Activated CD8-positive, alpha-beta memory T cell treated with anti-CD3 and anti-CD28 coated beads, Interleukin-2, amount 50 U/mL, for 48 hours (primary cell): ENCODE results near the gene GPR31.
"Not testable (repeated sequence)": the region's sequence is repeated elsewhere in the genome, so short reads cannot be mapped to it uniquely, and the experiment has no call there.

Experiments used
- DNase-seq: peaks from one replicate; pipeline ENCODE4 v3.0.0-alpha.2; 2020

The GPR31 gene

DNA sequence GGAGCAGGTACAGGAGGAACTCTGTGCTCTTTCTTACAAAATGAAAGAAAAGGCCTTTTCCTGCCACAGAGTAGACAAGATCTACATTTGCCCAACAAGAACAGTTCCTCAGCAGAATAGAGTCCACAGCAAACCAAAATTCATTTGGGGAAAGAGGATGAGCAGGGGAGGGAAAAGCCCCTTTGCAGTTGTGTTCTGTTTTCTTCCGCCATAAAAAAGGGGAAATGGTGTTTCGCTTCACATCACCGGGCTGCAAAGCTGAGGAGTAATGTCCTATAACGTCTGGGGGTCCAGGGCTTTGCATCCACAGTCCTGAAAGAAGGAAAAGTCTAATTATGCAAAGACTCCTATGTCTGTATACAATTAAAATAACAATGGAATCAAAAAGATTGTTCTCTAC lies at the start of gene GPR31:
Gene GPR31 (minus strand): TSS at position 118 of the 400 bp plus-strand sequence. CDS start 149 bp downstream, outside the sequence.
- no peak for DNase-seq

- DNase-seq: no peak
These were observed 49.7 kb upstream of the GPR31 start for GRCh38 chr6:167207527-167207926.

GRCh38 chr6:167205316-167205715 lies 47.5 kb upstream of the GPR31 start:
- not testable (repeated sequence) for DNase-seq

DNA sequence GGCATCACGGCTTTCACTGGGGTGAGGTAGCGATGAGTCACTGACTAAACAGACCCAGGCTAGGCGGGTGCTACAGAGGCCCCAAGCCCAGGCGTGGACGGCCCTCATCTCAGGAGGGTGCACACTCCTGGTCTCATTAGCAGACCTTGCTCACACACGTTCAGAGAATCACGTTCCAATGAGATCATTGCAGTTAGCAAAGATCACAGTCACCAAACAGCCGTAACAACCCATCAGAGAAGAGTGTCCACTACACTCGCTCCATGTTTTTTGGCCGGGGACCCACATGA lies 46.2 kb upstream of the GPR31 start:
- DNase-seq: not testable (repeated sequence)

DNA sequence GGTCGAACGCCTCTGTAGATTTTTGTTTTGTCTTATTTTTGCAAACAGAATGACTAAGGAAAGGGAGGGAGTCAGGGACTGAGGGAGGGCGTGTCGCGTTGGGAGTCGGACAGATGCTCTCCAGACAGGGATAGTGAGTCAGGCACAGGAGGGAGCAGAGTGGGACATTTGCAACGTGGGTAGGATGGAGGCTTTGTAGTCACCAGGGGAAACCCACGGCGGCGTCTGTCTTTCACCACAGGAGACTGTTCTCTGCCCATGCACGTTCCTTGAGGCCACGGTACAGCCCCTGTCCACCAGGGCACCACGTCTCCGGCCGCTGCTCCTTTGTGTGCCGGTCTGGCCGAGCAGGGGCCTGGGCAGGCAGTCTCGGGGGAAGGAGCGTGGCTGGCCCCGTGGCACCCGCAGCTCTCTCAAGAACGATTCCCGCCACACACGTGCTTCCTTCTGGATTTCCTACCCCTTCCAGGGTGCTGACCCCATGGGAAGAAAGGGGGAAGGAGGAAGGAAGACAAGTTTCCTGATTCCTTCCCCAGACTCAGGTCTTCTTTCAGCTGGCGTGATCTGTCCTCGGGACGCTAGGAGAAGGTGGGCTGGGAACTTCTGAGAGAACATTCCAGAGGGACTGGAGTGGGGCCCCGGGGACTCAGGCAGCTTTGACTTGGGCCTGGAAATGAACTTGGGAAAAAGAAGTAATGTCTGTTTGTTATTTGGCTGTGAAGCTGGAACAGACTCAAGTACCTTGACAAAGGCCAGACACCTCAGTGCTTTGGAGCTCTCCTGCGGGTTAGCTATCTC lies 45.7 kb upstream of the GPR31 start:
- DNase-seq: not testable (repeated sequence)

DNA sequence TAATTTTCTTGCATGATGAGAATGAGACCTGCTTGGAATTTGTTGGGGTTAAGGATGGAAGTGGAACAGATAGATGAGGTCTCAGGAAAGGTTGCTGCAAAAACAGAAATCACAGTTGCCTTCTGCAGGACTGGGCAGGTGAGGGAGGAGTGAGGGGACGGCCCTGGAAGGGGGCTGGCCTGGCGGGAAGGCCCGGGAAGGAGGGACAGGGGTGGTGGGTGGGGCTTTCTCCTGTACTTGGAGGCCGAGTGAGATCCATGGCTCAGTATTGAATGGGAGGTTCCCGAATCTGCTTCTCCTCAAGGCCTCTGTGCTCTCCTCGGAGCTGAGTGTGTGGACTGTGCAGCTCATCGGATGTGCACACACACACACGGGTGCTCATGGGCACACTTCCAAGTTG lies 44.8 kb upstream of the GPR31 start:
- DNase-seq: not testable (repeated sequence)

DNA sequence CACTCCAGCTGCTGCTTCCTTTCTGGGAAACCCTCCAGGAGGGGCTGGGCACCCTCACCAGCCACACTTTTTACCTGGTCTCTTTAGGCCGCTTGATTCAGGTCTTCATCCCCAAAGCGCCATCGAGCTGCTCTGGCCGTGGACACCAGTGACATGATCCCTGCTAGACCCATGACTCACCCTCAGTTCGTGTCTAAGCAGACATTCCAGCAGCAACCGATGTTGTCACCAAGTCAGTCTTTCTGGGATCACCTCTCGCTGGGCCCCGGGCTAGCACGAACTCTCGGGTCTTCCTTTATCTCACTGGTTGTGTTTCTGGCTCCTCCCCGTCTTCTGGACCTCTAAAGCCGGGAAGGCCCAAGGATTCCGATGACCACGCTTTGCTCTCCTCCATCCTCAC lies 43.0 kb upstream of the GPR31 start:
- DNase-seq: no peak

DNA sequence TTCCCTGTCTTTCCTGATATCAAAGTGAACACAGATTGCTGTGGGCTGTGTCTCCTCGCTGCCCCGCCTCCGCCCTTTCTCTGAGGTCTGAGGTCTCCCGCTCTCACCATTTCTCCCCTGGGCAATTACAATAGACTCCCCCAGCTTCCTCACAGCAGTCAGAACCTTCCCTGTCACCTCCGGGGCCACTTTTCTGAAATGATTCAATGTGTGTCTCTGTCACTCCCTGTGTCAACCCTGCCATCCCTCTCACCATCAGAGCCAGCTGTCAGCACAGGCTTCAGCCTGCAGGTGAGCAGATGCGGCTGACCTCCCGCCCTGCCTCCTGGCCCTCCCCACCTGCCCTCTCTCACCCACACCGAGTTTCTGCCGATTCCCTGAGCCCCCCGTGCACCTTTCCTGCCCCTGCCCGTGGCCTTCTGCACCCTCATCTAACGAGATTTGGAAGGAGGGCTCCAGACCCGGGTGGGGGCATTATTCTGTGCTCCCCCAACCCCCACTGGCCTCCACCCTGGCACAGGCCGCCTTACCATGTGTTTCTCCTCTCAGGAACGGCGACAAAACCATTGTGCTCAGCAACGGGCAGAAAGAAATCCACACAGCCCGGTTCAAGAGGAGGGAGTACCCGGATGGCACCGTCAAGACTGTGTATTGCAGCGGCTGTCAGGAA lies 38.3 kb upstream of the GPR31 start:
- not testable (repeated sequence) for DNase-seq

GRCh38 chr6:167193515-167194125 lies 35.8 kb upstream of the GPR31 start:
- not testable (repeated sequence) for DNase-seq

DNA sequence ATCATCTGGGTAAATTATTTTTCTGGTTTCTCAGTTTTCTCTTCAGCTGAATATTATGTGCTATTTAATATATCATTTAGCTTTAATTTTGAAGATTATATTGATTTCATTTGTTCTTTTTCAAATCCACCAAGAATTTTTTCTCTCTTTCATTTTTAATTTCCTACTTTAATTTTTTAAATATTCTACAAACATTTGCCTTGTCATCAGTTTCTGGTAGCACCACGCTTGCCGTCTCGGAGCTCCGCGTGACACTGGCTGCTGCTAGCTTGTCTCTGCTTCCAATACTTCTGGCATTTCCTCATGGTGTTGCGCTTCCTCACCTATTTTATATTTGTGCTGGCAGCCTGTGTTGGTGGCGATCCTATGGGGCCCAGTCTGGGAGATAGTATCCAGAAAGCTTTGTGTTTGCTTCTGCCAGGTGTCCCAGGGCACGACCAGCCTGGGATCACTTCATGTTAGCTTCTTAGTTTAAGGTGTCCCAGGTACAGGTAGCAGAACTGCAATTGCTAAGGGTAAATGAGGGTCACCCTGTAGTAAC lies 33.3 kb upstream of the GPR31 start:
- DNase-seq: not testable (repeated sequence)

DNA sequence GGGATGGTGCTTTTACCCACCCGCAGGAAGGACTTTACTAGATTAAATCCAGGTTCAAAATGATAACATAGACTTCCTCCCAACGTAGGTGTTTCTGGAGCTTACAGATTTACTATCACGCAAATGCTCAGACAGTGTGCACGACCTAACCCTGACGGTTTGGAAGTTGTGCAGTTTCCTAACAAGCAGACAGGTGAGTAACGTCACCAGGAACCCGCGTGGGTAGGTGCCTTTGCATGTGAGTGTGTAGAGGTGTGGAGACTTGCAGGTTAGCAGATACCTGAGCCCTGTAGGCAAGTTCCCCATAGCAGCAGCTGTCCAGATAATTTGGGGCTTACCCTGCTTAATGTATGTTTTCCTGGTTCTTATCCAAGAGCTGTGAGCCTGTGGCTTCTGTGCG lies 29.5 kb upstream of the GPR31 start:
- not testable (repeated sequence) for DNase-seq

DNA sequence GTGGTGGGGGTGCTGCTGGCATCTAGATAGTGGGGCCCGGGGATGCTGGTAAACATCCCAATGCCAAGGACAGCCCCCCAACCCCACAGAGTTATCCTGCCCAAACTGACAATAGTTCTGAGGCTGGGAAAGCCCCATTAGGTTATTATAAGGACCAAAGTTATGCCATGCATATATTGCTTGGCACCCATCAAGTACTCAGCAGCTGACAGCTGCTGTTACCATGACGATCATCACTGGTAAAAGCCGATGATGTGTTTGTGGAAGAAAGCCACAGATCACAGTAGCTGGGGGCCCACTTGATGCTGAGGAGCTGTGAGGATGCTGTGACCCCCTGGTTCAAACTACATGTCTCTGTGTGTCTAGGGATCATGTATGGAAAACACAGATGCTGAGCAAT lies 27.3 kb upstream of the GPR31 start:
- not testable (repeated sequence) for DNase-seq

- DNase-seq: not testable (repeated sequence)
These were observed 25.1 kb upstream of the GPR31 start for GRCh38 chr6:167182913-167183314.

- not testable (repeated sequence) for DNase-seq
These were observed 23.6 kb upstream of the GPR31 start for GRCh38 chr6:167181351-167181750.

- not testable (repeated sequence) for DNase-seq
These were observed 22.3 kb upstream of the GPR31 start for GRCh38 chr6:167180086-167180485.

DNA sequence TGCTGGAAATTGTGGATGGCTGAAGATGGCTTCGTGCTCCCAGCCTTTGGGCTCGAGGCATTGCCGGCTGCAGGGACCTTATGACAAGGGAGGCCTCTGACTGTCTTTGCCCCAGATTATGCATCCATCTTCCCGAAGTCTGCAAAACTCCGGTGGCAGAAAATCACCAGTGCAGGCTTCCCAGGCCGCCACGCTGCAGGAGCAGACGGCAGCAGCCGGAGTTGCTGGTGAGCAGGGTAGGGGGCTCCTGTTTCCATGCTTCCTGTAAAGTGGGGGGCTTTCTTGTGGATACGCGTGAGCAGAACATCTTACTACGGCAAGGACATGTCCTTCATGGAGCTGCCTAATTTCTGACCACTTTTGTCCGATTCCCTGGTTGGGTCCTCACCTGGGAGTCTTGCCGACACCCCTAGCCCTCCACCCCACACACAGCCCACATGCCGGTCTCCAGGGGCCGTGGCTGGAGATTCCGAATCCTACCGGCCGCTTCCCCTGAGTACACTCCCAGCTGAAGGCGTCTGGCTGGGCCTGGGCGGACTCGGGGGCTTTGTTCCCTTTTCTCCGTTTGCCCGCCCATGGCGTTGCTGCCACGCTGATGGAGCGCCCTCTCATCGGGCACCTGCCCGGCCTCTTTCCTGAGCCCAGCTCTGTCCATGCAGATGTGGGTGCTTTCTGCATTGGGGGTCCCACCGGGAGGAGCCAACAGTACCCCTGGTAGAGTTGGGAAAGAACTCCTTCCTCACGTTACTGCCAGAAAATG lies 21.3 kb upstream of the GPR31 start:
- DNase-seq: not testable (repeated sequence)

DNA sequence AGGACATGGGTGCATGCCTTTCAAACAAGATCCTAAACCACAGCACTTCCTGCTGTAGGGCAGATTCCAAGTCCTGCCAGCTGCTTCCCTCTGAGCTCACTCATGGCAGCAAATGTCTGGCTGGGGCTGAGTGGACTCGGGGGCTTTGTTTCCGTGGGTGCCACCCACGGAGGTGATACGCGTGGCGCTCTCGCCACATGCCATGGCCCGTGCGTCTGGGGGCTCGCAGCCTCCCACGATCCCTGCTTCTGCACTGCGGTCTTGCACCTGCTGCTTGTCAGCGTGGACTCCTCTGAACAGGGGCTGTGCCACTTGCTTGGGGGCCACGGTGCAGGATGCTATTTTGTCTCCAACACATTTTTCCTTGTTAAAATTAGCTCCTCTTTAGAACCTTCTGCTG lies 19.5 kb upstream of the GPR31 start:
- not testable (repeated sequence) for DNase-seq

- not testable (repeated sequence) for DNase-seq
These were observed 14.2 kb upstream of the GPR31 start for GRCh38 chr6:167172011-167172410.

- not testable (repeated sequence) for DNase-seq
These were observed 13.5 kb upstream of the GPR31 start for GRCh38 chr6:167171300-167171699.

GRCh38 chr6:167169867-167170266 lies 12.1 kb upstream of the GPR31 start:
- DNase-seq: not testable (repeated sequence)

DNA sequence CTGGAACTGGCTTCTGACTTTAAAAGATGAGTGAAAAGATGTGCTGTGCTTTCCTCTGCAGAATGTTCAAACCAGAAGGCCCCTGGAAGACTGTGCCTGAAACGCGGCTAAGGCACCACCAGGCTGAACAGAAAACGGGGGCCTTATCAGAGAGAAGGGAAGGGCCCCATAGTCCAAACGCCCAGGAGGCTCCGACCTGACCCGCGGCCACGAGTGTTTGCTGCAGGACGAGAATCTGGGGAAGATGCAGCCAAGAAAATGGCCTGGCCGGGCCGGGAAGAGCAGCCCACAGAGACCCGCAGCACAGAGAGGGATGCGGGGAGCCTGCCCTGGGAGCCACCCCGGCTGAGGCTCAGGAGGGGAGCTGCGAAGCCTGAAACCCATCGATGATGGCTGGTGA lies 10.5 kb upstream of the GPR31 start:
- DNase-seq: not testable (repeated sequence)

DNA sequence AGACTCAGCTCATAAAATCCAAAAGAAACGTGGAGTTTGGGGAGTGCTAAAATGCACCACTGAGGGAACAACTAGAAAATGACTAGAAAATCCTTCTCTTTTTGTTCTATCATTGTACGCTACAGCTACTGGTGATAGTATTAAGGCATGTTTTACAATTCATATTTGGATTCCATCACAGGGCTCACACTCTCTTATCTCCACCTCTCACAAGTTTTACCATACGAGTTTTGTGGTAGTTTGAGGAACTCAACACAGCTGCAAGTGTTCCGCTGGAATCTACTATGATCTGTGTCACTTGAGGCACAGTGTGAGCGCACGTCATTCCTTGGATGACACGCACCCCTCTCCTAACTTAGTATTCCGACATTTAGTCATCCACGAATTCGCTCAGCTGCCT lies 9.9 kb upstream of the GPR31 start:
- not testable (repeated sequence) for DNase-seq
